VCaP (cell line): ENCODE data around the gene GRIP2.

Experiments used
- H3K27ac ChIP-seq: fragments of 450-650 bp; 2 replicates; pipeline ENCODE4 v1.5.1; 2017
- TF ChIP-seq, protein P1 (sequence below): fragments of 450-650 bp; conservative IDR thresholded peaks from 2 replicates; pipeline ENCODE4 v1.5.1; 2017; ENCODE audit warnings: mild to moderate bottlenecking, moderate library complexity

GRIP2 gene

DNA sequence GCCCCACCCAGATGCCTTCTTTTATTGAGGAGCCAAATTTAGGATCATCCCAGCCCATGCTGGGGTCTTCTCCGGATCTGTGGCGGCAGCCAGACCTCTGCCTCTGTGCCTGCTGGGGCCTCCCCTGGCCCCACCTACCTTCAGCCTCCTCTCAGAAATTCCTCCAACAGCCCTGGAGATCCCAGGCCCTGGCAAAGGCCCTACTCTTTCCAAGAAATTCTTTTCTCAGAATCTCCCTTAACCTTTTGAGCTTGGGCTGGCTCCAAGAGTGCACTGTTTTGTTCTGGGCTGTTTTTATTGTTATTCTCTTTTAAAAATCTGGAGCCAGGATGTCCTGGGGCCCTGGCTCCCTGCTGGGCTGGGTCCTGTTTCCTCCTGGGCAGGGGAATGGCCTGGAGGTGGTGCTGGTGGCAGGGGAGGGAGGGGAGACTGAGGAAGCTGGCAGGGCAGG, 57.8 kb downstream of the GRIP2 start:
- TF ChIP-seq, protein P1, sequence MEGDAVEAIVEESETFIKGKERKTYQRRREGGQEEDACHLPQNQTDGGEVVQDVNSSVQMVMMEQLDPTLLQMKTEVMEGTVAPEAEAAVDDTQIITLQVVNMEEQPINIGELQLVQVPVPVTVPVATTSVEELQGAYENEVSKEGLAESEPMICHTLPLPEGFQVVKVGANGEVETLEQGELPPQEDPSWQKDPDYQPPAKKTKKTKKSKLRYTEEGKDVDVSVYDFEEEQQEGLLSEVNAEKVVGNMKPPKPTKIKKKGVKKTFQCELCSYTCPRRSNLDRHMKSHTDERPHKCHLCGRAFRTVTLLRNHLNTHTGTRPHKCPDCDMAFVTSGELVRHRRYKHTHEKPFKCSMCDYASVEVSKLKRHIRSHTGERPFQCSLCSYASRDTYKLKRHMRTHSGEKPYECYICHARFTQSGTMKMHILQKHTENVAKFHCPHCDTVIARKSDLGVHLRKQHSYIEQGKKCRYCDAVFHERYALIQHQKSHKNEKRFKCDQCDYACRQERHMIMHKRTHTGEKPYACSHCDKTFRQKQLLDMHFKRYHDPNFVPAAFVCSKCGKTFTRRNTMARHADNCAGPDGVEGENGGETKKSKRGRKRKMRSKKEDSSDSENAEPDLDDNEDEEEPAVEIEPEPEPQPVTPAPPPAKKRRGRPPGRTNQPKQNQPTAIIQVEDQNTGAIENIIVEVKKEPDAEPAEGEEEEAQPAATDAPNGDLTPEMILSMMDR, result no peak
- no peak overlapping the region for H3K27ac ChIP-seq

DNA sequence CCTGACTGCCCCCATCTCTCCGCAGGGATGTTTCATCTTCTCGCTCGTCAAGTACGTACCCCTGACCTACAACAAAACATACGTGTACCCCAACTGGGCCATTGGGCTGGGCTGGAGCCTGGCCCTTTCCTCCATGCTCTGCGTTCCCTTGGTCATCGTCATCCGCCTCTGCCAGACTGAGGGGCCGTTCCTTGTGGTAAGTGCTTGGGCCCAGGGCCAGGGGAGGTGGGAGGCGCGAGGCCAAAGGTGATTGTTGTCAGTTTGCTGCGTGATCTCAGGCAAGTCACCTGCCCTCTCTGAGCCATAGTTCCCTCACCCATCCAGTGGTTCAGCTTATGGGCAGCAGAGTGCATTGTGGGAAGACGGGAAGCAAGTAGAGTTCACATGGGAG, 58.5 kb downstream of the GRIP2 start:
- no peak overlapping the region for H3K27ac ChIP-seq
- TF ChIP-seq, protein P1, result no peak

DNA sequence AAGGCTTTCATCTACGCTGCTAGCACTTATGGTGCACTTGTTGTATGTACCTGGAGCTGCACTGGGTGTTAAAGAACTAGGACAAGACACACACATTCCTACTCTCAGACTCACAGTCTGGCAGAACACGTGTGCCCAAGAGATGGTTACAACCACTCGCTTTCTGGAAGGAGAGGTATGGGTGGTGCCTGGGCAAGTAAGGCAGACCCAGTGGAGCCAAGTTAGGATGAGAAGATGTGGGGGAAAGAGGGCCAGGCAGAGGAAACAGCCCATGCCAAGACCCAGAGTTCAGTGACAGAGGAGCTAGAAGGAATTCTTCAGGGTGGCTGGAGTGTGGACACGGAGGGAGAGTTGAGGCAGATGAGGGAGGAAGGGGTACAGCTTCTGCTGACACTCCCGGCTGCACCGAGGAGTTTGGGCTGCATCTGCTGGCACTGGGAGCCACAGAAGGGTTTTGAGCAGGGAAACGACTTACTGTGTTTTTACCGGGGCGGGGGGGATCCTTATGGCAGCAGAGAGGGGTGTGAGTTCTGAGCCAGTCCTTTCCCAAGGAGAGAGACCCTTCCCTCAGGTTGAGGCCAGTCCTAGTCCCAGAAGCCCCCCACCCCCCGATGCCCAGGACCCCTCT, 59.0 kb downstream of the GRIP2 start:
- H3K27ac ChIP-seq, result no peak overlapping the region
- TF ChIP-seq, protein P1, result no peak

DNA sequence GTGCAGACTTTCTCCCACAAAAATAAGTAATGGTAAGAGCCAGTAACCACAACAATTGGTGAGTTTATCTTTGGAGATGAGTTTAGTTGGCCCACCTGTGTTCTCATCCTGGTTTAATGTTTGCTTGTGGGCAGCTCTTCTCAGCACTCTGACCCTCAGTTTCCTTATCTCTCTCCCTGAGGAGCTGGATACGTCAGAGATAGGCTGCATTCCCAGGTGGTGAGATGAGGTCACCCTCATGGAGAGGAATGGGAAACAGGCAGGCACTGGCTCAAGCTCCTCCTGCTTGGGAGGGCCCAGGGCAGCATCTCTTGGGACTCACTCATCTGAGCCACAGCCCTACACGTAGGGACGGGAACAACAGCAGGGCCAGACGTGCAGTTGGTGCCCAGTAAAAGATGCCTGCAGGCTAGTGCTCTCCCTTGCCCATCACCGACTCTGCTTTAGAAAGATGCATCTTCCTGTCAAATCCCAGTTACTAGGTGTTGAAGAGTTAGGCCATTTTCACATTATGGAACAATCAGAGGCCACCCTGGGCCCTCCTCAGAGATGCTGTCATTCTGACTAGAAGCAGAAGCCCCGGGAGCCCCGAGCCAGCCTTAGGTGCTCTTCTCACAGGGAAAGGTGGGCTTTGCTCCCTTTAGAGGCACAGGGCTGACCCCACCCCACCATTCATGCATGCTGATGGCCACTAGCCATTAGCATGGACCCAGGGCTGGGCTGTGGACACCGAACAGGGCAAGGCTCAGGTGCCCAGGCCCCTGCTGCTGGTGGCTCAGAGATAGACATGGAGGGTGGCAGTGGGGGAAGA, 59.7 kb downstream of the GRIP2 start:
- no peak overlapping the region for H3K27ac ChIP-seq
- TF ChIP-seq, protein P1, result no peak

DNA sequence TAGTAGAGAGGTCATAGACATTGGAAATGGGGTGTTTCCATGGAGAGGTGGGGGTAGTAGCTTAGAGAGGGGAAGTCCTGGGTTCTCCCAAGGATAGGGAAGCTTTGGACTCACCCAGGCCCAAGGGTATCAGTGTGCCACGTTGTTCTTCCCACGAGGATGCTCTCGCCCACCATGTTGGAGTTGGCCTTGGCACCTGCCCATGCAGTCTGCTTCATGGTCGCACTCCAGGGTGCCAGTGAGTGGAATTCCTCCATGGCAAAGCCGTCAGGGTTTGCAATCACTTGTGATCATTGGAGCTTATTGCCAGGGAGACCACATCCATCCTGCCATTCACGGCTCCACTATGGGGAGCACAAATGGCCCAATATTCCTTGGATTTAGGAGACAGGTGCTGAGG, 60.6 kb downstream of the GRIP2 start:
- TF ChIP-seq, protein P1, result no peak
- H3K27ac ChIP-seq, result no peak overlapping the region

DNA sequence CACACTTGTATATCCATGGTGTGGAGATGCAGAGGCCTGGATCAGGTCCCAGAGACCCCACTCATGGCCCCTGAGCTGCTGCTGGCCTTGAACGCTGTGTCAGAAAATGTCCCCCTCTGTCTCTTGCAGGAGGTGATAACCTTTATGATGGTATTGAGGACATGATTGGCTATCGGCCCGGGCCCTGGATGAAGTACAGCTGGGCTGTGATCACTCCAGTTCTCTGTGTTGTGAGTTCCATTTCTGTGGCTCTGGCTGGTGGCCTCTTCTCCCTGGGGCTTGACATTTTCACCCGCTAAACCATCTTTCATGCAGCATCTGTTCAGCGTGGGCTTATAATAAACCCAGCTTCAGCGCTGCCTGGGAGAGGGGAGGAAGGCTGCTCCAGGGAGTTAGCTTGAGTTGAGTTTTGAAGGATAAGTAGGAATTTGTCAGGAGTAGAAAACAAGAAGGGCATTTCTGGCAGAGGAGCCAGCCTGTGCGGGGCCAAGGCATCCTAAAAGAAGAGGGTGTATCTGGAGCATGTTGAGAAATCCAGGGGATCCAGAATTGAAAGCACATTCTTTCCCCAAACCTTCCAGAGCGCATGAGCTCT, 61.1 kb downstream of the GRIP2 start:
- TF ChIP-seq, protein P1, result no peak
- H3K27ac ChIP-seq, result no peak overlapping the region

DNA sequence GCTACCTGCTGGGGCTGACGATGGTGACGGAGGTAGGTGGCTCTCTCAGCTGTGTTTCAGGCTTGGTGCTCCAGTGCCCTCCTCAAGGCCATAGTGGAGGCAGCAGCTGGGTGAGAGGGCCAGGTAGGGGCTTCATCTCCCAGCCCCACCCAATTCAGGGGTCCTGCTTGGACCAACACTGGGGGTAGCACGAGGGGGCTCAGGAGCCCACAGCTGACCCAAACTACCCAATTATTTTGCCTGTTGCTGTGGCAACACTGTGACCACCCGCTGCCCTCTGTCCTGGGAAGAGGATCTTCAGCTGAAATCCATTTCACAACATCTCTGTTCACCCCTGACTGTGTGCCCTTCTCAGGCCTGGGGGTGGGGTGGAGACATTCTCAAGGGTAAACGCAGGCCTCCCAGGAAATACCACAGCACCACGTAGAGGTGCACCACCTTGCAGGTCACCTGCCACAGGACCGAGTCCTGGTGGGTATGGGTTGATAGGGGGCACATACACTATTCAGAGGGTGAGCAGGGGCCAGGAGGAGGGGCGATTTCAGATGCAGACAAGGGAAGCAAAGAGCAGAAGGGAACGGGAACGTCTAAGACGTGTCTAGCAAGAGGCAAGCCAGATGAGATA, 62.7 kb downstream of the GRIP2 start:
- no peak overlapping the region for H3K27ac ChIP-seq
- TF ChIP-seq, protein P1, result no peak
